Spleen (tissue), 11 donors: ENCODE measurements around the gene CCDC149. TPM values are rescaled to one million over a fixed set of nuclear protein-coding genes. Genes with fewer than 3 reads are reported as not detected.

Experiments used
- DNase-seq: peaks from one replicate; pipeline ENCODE4 v3.0.0-alpha.2; 2020
- H3K27ac ChIP-seq, 8 donors: fragments of 200-600 bp; sonication (generic) in 7 of 8; 1 replicate in 4 of 8; 2 replicates in 4 of 8; pipeline versions ENCODE4 v1.5.0 to v1.8.0; 2016 to 2021; ENCODE audit warnings: inconsistent platforms in 4 of 8, mild to moderate bottlenecking in 4 of 8, moderate library complexity in 1 of 8
- H3K27me3 ChIP-seq, 7 donors: fragments of 200-600 bp; sonication (generic) in 6 of 7; replicated peaks in 1 of 7; 1 replicate in 4 of 7; 2 replicates in 3 of 7; pipeline versions ENCODE4 v1.5.0 to v1.8.0; 2016 to 2021; ENCODE audit warnings: inconsistent platforms in 3 of 7, mild to moderate bottlenecking in 1 of 7
- H3K36me3 ChIP-seq, 6 donors: fragments of 200-600 bp; sonication (generic) in 5 of 6; 1 replicate in 4 of 6; 2 replicates in 2 of 6; pipeline versions ENCODE4 v1.5.0 to v1.8.0; 2016 to 2021; ENCODE audit warnings: inconsistent platforms in 2 of 6
- H3K4me1 ChIP-seq, 6 donors: fragments of 200-600 bp; sonication (generic) in 5 of 6; 1 replicate in 3 of 6; 2 replicates in 3 of 6; pipeline versions ENCODE4 v1.5.0 to v1.8.0; 2016 to 2021; ENCODE audit warnings: inconsistent platforms in 3 of 6
- H3K4me3 ChIP-seq, 8 donors: fragments of 200-600 bp; sonication (generic) in 7 of 8; 1 replicate in 4 of 8; 2 replicates in 4 of 8; pipeline versions ENCODE4 v1.5.0 to v1.8.0; 2016 to 2021; ENCODE audit warnings: inconsistent platforms in 4 of 8, mild to moderate bottlenecking in 4 of 8, moderate library complexity in 2 of 8
- H3K9me3 ChIP-seq, 8 donors: fragments of 200-600 bp; sonication (generic) in 7 of 8; 1 replicate in 4 of 8; 2 replicates in 4 of 8; pipeline versions ENCODE4 v1.5.0 to v1.8.0; 2016 to 2021; ENCODE audit warnings: inconsistent platforms in 4 of 8
- POLR2A ChIP-seq, 3 donors: fragments of 450-650 bp; IDR thresholded peaks; one replicate each; pipeline ENCODE4 v1.5.1; 2017; ENCODE audit warnings: antibody characterized with exemption in 3 of 3, mild to moderate bottlenecking in 1 of 3
- POLR2AphosphoS5 ChIP-seq, 3 donors: sonication (generic); formaldehyde crosslinking; IDR thresholded peaks; one replicate each; pipeline ENCODE4 v1.5.1; 2017; ENCODE audit warnings: antibody characterized with exemption in 3 of 3
- WGBS, 5 donors: extraction: QIAGEN DNeasy Blood & Tissue Kit in 3 of 5; methylation state at CpG; one replicate each; pipeline versions ENCODE4 v1.1.5 to v1.1.7; 2013 to 2018; 5-methylcytosine and 5-hydroxymethylcytosine counted together
- intact Hi-C: fragments of 100-400 bp; cut with DNase I; formaldehyde crosslinking; loops from one replicate; pipeline ENCODE4 v1.15.0; 2023; ENCODE audit warnings: low total_unique reads
- polyA plus RNA-seq, 3 donors: library from polyadenylated mRNA; stranded (reverse); fragments of 200-250 nt; gene quantifications; one replicate each; pipeline ENCODE4 v1.2.1, GENCODE V29; 2013
- total RNA-seq, 7 donors: library from RNA; depleted of rRNA in 3 of 7; stranded (reverse); fragments of >200 nt in 3 of 7; fragmentation: NEBNext Ultra II Directional in 4 of 7; extraction: Animal tissue kit (Norgen Biotek cat#: 25700) in 4 of 7; gene quantifications; one replicate each; pipeline versions ENCODE4 v1.1.0 to v1.2.1, GENCODE V29; 2016 to 2021
- TF ChIP-seq, protein P1 (sequence below), 11 experiments: fragments of 200-600 bp in 7 of 11; fragments of 450-650 bp in 4 of 11; sonication (generic) in 4 of 11; IDR thresholded peaks in 8 of 11; conservative IDR thresholded peaks in 3 of 11; 1 replicate in 7 of 11; 2 replicates in 4 of 11; pipeline versions ENCODE4 v1.4.0 to v1.8.0; 2016 to 2021; ENCODE audit warnings: antibody characterized with exemption in 11 of 11, inconsistent platforms in 4 of 11, mild to moderate bottlenecking in 1 of 11
- donor health status: healthy with polysubstance abuse.
- donor health status: DM: no; HTN: no; CAD: no; lungs with moderate emphysema.
- donor health status: DM: no; HTN: no; CAD: no.
- donor health status: Bipolar disorder and iron deficiency.
- donor health status: healthy.
- donor health status: DM: no; HTN: no; CAD: no.
- donor health status: DM: yes; HTN: yes; CAD: no.

Gene CCDC149
- total and polyA plus RNA-seq, 10 donors, result 1.9 to 16.0 (median 9.8) TPM

DNA sequence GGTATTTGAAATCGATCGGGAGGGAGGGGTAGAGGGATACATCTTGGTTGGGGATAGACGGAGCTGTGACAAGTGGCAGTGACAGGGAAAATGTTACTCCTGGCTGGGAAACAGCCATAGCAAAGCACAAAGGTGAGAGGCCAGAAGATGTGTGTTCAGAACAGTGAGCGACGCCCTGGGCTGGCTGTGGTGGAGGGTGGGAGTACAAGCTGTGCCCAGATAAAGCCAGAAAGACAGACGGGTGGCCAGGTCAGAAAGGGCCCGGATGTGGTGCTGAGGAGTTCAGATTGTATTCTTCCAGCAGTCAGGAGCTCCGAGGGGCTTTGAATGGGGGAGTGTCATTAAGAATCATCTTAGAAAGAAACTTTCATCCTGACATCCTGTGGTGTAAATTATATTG lies 27.9 kb downstream of the CCDC149 start:
- 79 to 90% (median 85%) methylated on average over 8 of the region's 8 CpGs for WGBS, 5 donors
- Histone ChIP-seq H3K27me3 (no peaks in the 10 kb centered on the region), H3K36me3 (no peaks in the 10 kb centered on the region), H3K4me3 (no peak overlapping the region), H3K4me1 (no peaks in the 10 kb centered on the region), H3K9me3 (no peaks in the 10 kb centered on the region), H3K27ac (no peak overlapping the region)
- intact Hi-C loops, result no loop called here
- no peak for DNase-seq
- TF ChIP-seq POLR2A (IDR thresholded peaks at IDR 0.05), result no peak
- TF ChIP-seq, protein P1, sequence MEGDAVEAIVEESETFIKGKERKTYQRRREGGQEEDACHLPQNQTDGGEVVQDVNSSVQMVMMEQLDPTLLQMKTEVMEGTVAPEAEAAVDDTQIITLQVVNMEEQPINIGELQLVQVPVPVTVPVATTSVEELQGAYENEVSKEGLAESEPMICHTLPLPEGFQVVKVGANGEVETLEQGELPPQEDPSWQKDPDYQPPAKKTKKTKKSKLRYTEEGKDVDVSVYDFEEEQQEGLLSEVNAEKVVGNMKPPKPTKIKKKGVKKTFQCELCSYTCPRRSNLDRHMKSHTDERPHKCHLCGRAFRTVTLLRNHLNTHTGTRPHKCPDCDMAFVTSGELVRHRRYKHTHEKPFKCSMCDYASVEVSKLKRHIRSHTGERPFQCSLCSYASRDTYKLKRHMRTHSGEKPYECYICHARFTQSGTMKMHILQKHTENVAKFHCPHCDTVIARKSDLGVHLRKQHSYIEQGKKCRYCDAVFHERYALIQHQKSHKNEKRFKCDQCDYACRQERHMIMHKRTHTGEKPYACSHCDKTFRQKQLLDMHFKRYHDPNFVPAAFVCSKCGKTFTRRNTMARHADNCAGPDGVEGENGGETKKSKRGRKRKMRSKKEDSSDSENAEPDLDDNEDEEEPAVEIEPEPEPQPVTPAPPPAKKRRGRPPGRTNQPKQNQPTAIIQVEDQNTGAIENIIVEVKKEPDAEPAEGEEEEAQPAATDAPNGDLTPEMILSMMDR (IDR thresholded peaks at IDR 0.05 in 8 of 11, conservative IDR thresholded peaks at IDR 0.05 in 3 of 11), result no peak
- no peak for TF ChIP-seq POLR2AphosphoS5 (IDR thresholded peaks at IDR 0.05)

- H3K36me3 ChIP-seq, result no peaks in the 10 kb centered on the region
- H3K27ac ChIP-seq, result no peak overlapping the region
- no peaks in the 10 kb centered on the region for H3K4me1 ChIP-seq
- 68 to 78% (median 74%) methylated on average over 3 of the region's 3 CpGs for WGBS, 5 donors
- TF ChIP-seq POLR2AphosphoS5 (IDR thresholded peaks at IDR 0.05), result no peak
- no peak for TF ChIP-seq POLR2A (IDR thresholded peaks at IDR 0.05)
- TF ChIP-seq, protein P1 (IDR thresholded peaks at IDR 0.05 in 8 of 11, conservative IDR thresholded peaks at IDR 0.05 in 3 of 11), result no peak
- intact Hi-C loops, result no loop called here
- no peak overlapping the region for H3K4me3 ChIP-seq
- DNase-seq, result no peak
- no peaks in the 10 kb centered on the region for H3K9me3 ChIP-seq
- H3K27me3 ChIP-seq, result no peaks in the 10 kb centered on the region
Observed at GRCh38 chr4:24881508-24882196, 31.2 kb downstream of the CCDC149 start.

GRCh38 chr4:24880186-24880585 lies 32.7 kb downstream of the CCDC149 start:
- Histone ChIP-seq H3K9me3 (no peaks in the 10 kb centered on the region), H3K4me3 (no peak overlapping the region), H3K27me3 (no peaks in the 10 kb centered on the region), H3K36me3 (no peaks in the 10 kb centered on the region), H3K27ac (no peak overlapping the region), H3K4me1 (no peaks in the 10 kb centered on the region)
- intact Hi-C loops, result no loop called here
- WGBS, 5 donors, result 80 to 94% (median 89%) methylated on average over 8 of the region's 8 CpGs
- DNase-seq, result no peak
- no peak for TF ChIP-seq POLR2AphosphoS5 (IDR thresholded peaks at IDR 0.05)

DNA sequence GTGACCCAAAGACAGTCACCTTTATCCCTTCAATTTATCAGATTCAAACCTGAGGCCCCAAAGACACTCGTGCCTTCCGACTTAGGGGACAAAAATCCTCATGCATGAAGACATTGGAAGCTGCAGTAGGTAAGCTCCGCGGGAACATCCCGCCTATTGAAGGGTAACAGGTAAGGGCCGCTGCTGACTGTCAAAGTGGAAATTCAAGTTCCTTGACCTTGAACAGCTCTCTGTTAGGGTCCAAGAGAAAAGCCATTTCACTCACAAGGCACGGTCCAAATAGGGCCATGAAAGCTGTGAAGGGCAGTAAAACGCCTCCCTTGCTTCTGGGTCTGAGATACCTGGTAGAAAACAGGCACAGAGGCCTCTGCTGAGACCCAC lies 34.2 kb downstream of the CCDC149 start:
- TF ChIP-seq POLR2AphosphoS5 (IDR thresholded peaks at IDR 0.05) (no peak), POLR2A (IDR thresholded peaks at IDR 0.05) (no peak)
- TF ChIP-seq, protein P1 (IDR thresholded peaks at IDR 0.05 in 8 of 11, conservative IDR thresholded peaks at IDR 0.05 in 3 of 11), result no peak
- DNase-seq, result no peak
- Histone ChIP-seq H3K27ac (no peak overlapping the region), H3K9me3 (no peaks in the 10 kb centered on the region), H3K4me1 (no peaks in the 10 kb centered on the region), H3K4me3 (no peak overlapping the region), H3K36me3 (no peaks in the 10 kb centered on the region), H3K27me3 (no peaks in the 10 kb centered on the region)
- intact Hi-C loops, result no loop called here
- 80 to 87% (median 86%) methylated on average over 8 of the region's 8 CpGs for WGBS, 5 donors
